Measurements from ENCODE around the gene KCNJ6. TPM values are rescaled to one million over a fixed set of nuclear protein-coding genes. Genes with fewer than 3 reads are reported as not detected.
"Not testable (repeated sequence)": the region's sequence is repeated elsewhere in the genome, so short reads cannot be mapped to it uniquely, and the experiment has no call there.

KCNJ6 gene
- total RNA-seq, 4 donors from 2014 or later = 0.62 TPM; not detected in 3

GRCh38 chr21:37765221-37765900 lies 150.9 kb downstream of the KCNJ6 start:
- no peak overlapping the region for H3K27ac ChIP-seq
- TF ChIP-seq POLR2A (IDR thresholded peaks at IDR 0.05) (no peak), CTCF (IDR thresholded peaks at IDR 0.05) (no peak)
- intact Hi-C loops (cut with DNase I; ENCODE audit: low total_unique reads) = no loop called here

GRCh38 chr21:37764691-37765090 lies 151.6 kb downstream of the KCNJ6 start:
- H3K4me3 ChIP-seq = no peak overlapping the region
- no peaks in the 10 kb centered on the region for H3K4me1 ChIP-seq
- no peak for DNase-seq
- no peak overlapping the region for H3K27ac ChIP-seq
- H3K27me3 ChIP-seq = no peaks in the 10 kb centered on the region
- intact Hi-C loops (cut with DNase I; ENCODE audit: low total_unique reads) = no loop called here
- TF ChIP-seq CTCF (IDR thresholded peaks at IDR 0.05) (no peak), POLR2A (IDR thresholded peaks at IDR 0.05) (no peak)
- no peaks in the 10 kb centered on the region for H3K9me3 ChIP-seq
- H3K36me3 ChIP-seq = no peaks in the 10 kb centered on the region

More at GRCh38 chr21:37765221-37765900, 150.9 kb downstream of the KCNJ6 start:
- Histone ChIP-seq H3K4me3 (no peak overlapping the region), H3K36me3 (no peaks in the 10 kb centered on the region), H3K9me3 (no peaks in the 10 kb centered on the region), H3K4me1 (no peaks in the 10 kb centered on the region), H3K27me3 (no peaks in the 10 kb centered on the region)
- DNase-seq = no peak

- DNase-seq = no peak
- Histone ChIP-seq H3K36me3 (no peaks in the 10 kb centered on the region), H3K4me3 (no peak overlapping the region), H3K4me1 (no peaks in the 10 kb centered on the region), H3K9me3 (no peaks in the 10 kb centered on the region), H3K27me3 (no peaks in the 10 kb centered on the region), H3K27ac (no peak overlapping the region)
- TF ChIP-seq CTCF (IDR thresholded peaks at IDR 0.05) (no peak), POLR2A (IDR thresholded peaks at IDR 0.05) (no peak)
- intact Hi-C loops (cut with DNase I; ENCODE audit: low total_unique reads) = no loop called here
Observed at GRCh38 chr21:37763298-37763697, 153.0 kb downstream of the KCNJ6 start.

GRCh38 chr21:37762606-37763005 lies 153.7 kb downstream of the KCNJ6 start:
- no peaks in the 10 kb centered on the region for H3K4me1 ChIP-seq
- no peak overlapping the region for H3K27ac ChIP-seq
- no peaks in the 10 kb centered on the region for H3K36me3 ChIP-seq
- no peak for DNase-seq
- no peak overlapping the region for H3K4me3 ChIP-seq
- intact Hi-C loops (cut with DNase I; ENCODE audit: low total_unique reads) = no loop called here
- H3K27me3 ChIP-seq = no peaks in the 10 kb centered on the region
- H3K9me3 ChIP-seq = no peaks in the 10 kb centered on the region
- TF ChIP-seq CTCF (IDR thresholded peaks at IDR 0.05) (no peak), POLR2A (IDR thresholded peaks at IDR 0.05) (no peak)

- intact Hi-C loops (cut with DNase I; ENCODE audit: low total_unique reads); H3K27me3 ChIP-seq; H3K4me1 ChIP-seq; H3K27ac ChIP-seq; H3K9me3 ChIP-seq; H3K36me3 ChIP-seq; H3K4me3 ChIP-seq; DNase-seq: not testable (repeated sequence)
Observed at GRCh38 chr21:37761406-37761805, 154.9 kb downstream of the KCNJ6 start.

- intact Hi-C loops (cut with DNase I; ENCODE audit: low total_unique reads) = no loop called here
- no peaks in the 10 kb centered on the region for H3K36me3 ChIP-seq
- no peak overlapping the region for H3K27ac ChIP-seq
Observed at GRCh38 chr21:37759777-37760176, 156.5 kb downstream of the KCNJ6 start.

More at GRCh38 chr21:37759777-37760176, 156.5 kb downstream of the KCNJ6 start:
- no peak for DNase-seq
- Histone ChIP-seq H3K4me1 (no peaks in the 10 kb centered on the region), H3K4me3 (no peak overlapping the region), H3K9me3 (no peaks in the 10 kb centered on the region), H3K27me3 (no peaks in the 10 kb centered on the region)
- TF ChIP-seq CTCF (IDR thresholded peaks at IDR 0.05) (no peak), POLR2A (IDR thresholded peaks at IDR 0.05) (no peak)

Data from uterus (tissue), 4 donors.